Measurements from ENCODE around the gene PWP1. TPM values are rescaled to one million over a fixed set of nuclear protein-coding genes. Genes with fewer than 3 reads are reported as not detected.

PWP1 gene
- total RNA-seq, 3 donors from 2014 or later (not counting 1 experiment from before 2014, with no cell fraction given): 22.2 to 26.5 (median 26.3) TPM

DNA sequence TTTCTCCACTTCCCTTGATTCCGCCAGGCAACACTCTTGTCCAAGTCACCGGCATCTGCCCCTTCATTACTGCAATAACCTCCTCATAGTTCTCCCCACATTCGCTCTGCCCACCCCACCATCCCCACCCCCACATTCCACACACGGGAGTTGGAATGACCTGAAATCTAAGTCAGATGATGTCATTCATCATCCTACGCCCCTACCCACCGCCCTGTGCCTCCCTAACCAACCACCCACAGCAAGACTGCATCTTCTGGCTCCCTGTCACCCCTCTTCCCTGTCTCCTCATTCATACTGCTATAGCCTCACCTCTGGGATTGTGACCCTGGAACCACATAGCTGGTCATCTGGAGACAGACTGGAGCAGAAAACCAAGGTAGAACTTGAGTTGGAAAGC, 7.9 kb upstream of the PWP1 start:
- DNase-seq (no peak), ATAC-seq (no peak)
- TF ChIP-seq, protein P1, sequence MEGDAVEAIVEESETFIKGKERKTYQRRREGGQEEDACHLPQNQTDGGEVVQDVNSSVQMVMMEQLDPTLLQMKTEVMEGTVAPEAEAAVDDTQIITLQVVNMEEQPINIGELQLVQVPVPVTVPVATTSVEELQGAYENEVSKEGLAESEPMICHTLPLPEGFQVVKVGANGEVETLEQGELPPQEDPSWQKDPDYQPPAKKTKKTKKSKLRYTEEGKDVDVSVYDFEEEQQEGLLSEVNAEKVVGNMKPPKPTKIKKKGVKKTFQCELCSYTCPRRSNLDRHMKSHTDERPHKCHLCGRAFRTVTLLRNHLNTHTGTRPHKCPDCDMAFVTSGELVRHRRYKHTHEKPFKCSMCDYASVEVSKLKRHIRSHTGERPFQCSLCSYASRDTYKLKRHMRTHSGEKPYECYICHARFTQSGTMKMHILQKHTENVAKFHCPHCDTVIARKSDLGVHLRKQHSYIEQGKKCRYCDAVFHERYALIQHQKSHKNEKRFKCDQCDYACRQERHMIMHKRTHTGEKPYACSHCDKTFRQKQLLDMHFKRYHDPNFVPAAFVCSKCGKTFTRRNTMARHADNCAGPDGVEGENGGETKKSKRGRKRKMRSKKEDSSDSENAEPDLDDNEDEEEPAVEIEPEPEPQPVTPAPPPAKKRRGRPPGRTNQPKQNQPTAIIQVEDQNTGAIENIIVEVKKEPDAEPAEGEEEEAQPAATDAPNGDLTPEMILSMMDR (IDR thresholded peaks at IDR 0.05): no peak
- Mint-ChIP-seq H3K4me3 (no peak overlapping the region), H3K36me3 (no peaks in the 10 kb centered on the region), H3K9me3 (no peaks in the 10 kb centered on the region), H3K27me3 (ENCODE audit: low read depth in 2 of 2) (peaks cover 17 to 18% of the 10 kb centered on the region in 2 donors), H3K27ac (no peak overlapping the region), H3K4me1 (peaks cover 0 to 9% of the 10 kb centered on the region in 2 donors)
- H3K9me3 ChIP-seq (ENCODE audit: control insufficient read depth, insufficient read depth, low read length): no peaks in the 10 kb centered on the region
- intact Hi-C loops (cut with micrococcal nuclease): loop anchor here (2.0 kb wide), 1 partner anchor 207 kb away; no protein-coding TSS in a partner anchor
- H3K36me3 ChIP-seq (ENCODE audit: control insufficient read depth, insufficient read depth, low read length): no peaks in the 10 kb centered on the region
- H3K4me1 ChIP-seq (ENCODE audit: control insufficient read depth, insufficient read depth, low read length): no peaks in the 10 kb centered on the region
- H3K4me3 ChIP-seq (ENCODE audit: low read length): no peak overlapping the region
- H3K27me3 ChIP-seq (ENCODE audit: control insufficient read depth, insufficient read depth, low read length): no peaks in the 10 kb centered on the region
- 63% methylated on average over 6 of the region's 6 CpGs for WGBS (ENCODE audit: insufficient coverage)
- H3K27ac ChIP-seq (ENCODE audit: low read length): no peak overlapping the region

DNA sequence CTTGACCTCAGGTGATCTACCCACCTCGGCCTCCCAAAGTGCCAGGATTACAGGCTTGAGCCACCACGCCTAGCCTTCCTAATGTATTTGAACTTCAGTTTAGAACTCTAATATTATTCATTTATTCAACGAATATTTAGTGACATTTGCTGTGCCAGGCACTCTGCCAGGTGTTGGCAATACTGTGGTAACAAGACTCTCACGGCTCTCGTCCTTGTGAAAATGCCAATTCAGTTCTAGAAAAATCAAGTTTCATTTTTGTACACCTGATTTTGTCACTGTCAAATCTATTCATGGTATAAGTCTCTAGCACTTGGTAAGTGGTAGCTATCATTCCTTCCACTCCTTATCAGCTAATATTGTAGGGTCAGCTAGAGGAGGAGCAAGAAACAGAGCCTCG, 6.3 kb upstream of the PWP1 start:
- H3K9me3 Mint-ChIP-seq: no peaks in the 10 kb centered on the region
- H3K27me3 ChIP-seq (ENCODE audit: control insufficient read depth, insufficient read depth, low read length): no peaks in the 10 kb centered on the region
- TF ChIP-seq, protein P1 (IDR thresholded peaks at IDR 0.05): no peak
- WGBS (ENCODE audit: insufficient coverage): 67% methylated on average over 6 of the region's 6 CpGs
- H3K4me1 Mint-ChIP-seq: peaks cover under 1 to 9% of the 10 kb centered on the region in 2 donors
- H3K36me3 ChIP-seq (ENCODE audit: control insufficient read depth, insufficient read depth, low read length): no peaks in the 10 kb centered on the region
- no peaks in the 10 kb centered on the region for H3K9me3 ChIP-seq (ENCODE audit: control insufficient read depth, insufficient read depth, low read length)
- no peak overlapping the region for H3K4me3 ChIP-seq (ENCODE audit: low read length)
- no peak overlapping the region for H3K27ac Mint-ChIP-seq
- ATAC-seq: no peak
- intact Hi-C loops (cut with micrococcal nuclease): loop anchor here (2.0 kb wide), 1 partner anchor 205 kb away; no protein-coding TSS in a partner anchor
- H3K36me3 Mint-ChIP-seq: no peaks in the 10 kb centered on the region
- H3K27me3 Mint-ChIP-seq (ENCODE audit: low read depth in 2 of 2): peaks cover 17 to 18% of the 10 kb centered on the region in 2 donors
- DNase-seq: no peak
- no peaks in the 10 kb centered on the region for H3K4me1 ChIP-seq (ENCODE audit: control insufficient read depth, insufficient read depth, low read length)
- H3K27ac ChIP-seq (ENCODE audit: low read length): no peak overlapping the region
- no peak overlapping the region for H3K4me3 Mint-ChIP-seq

DNA sequence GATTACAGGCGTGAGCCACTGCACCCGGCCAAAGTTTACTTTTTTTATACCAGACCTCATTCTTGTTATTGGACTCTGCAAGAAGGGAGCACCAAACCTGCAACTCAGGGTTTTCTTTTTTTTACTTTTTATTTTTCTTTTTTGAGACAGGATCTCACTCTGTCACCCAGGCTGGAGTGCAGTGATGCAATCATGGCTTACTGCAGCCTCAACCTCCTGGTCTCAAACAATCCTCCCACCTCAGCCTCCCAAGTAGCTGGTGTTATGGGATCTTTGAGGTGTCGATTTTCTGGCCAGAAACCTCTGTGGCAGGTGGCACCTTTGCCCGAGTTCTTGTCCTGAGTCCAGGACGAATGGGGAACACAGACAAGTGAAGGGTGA, 4.2 kb upstream of the PWP1 start:
- Histone ChIP-seq H3K4me1 (ENCODE audit: control insufficient read depth, insufficient read depth, low read length) (peaks cover 10% of the 10 kb centered on the region), H3K4me3 (ENCODE audit: low read length) (no peak overlapping the region), H3K27ac (ENCODE audit: low read length) (no peak overlapping the region), H3K36me3 (ENCODE audit: control insufficient read depth, insufficient read depth, low read length) (no peaks in the 10 kb centered on the region), H3K9me3 (ENCODE audit: control insufficient read depth, insufficient read depth, low read length) (no peaks in the 10 kb centered on the region), H3K27me3 (ENCODE audit: control insufficient read depth, insufficient read depth, low read length) (no peaks in the 10 kb centered on the region)
- TF ChIP-seq, protein P1 (IDR thresholded peaks at IDR 0.05): no peak
- Mint-ChIP-seq H3K27ac (no peak overlapping the region), H3K4me3 (no peak overlapping the region), H3K27me3 (ENCODE audit: low read depth in 2 of 2) (peaks cover 17 to 18% of the 10 kb centered on the region in 2 donors), H3K9me3 (no peaks in the 10 kb centered on the region), H3K4me1 (peaks cover 22 to 28% of the 10 kb centered on the region in 2 donors), H3K36me3 (no peaks in the 10 kb centered on the region)
- WGBS (ENCODE audit: insufficient coverage): 85% methylated on average over 5 of the region's 5 CpGs
- ATAC-seq (no peak), DNase-seq (no peak)
- intact Hi-C loops (cut with micrococcal nuclease): no loop called here

Data from natural killer cell (primary cell).